ENCODE data around the gene PLPP7. TPM values are rescaled to one million over a fixed set of nuclear protein-coding genes. Genes with fewer than 3 reads are reported as not detected.
"Not testable (repeated sequence)": the region's sequence is repeated elsewhere in the genome, so short reads cannot be mapped to it uniquely, and the experiment has no call there.

Gene PLPP7
- 0.68 and 0.73 TPM in 2 replicates for total RNA-seq
- long read RNA-seq: 0 reads

- no peak for DNase-seq (ENCODE audit: extremely low spot score, unreplicated experiment)
- H3K27ac Mint-ChIP-seq (ENCODE audit: unreplicated experiment): no peak within 1 kb of the TSS
- TF ChIP-seq, protein P1, sequence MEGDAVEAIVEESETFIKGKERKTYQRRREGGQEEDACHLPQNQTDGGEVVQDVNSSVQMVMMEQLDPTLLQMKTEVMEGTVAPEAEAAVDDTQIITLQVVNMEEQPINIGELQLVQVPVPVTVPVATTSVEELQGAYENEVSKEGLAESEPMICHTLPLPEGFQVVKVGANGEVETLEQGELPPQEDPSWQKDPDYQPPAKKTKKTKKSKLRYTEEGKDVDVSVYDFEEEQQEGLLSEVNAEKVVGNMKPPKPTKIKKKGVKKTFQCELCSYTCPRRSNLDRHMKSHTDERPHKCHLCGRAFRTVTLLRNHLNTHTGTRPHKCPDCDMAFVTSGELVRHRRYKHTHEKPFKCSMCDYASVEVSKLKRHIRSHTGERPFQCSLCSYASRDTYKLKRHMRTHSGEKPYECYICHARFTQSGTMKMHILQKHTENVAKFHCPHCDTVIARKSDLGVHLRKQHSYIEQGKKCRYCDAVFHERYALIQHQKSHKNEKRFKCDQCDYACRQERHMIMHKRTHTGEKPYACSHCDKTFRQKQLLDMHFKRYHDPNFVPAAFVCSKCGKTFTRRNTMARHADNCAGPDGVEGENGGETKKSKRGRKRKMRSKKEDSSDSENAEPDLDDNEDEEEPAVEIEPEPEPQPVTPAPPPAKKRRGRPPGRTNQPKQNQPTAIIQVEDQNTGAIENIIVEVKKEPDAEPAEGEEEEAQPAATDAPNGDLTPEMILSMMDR (IDR thresholded peaks at IDR 0.05): no peak
- H3K4me3 Mint-ChIP-seq (ENCODE audit: unreplicated experiment): no peak within 1 kb of the TSS
- no peaks in the 10 kb centered on the region for H3K4me1 Mint-ChIP-seq (ENCODE audit: unreplicated experiment)
- H3K27me3 Mint-ChIP-seq (ENCODE audit: unreplicated experiment): no peaks in the 10 kb centered on the region
- no peaks in the 10 kb centered on the region for H3K9me3 Mint-ChIP-seq (ENCODE audit: unreplicated experiment)
- no peaks in the 10 kb centered on the region for H3K36me3 Mint-ChIP-seq (ENCODE audit: unreplicated experiment)
Observed at GRCh38 chr9:131289301-131290035, at the start of gene PLPP7. TSS of gene PLPP7 (plus strand) at chr9:131289723. CDS start at chr9:131289998, 275 bp downstream.

DNA sequence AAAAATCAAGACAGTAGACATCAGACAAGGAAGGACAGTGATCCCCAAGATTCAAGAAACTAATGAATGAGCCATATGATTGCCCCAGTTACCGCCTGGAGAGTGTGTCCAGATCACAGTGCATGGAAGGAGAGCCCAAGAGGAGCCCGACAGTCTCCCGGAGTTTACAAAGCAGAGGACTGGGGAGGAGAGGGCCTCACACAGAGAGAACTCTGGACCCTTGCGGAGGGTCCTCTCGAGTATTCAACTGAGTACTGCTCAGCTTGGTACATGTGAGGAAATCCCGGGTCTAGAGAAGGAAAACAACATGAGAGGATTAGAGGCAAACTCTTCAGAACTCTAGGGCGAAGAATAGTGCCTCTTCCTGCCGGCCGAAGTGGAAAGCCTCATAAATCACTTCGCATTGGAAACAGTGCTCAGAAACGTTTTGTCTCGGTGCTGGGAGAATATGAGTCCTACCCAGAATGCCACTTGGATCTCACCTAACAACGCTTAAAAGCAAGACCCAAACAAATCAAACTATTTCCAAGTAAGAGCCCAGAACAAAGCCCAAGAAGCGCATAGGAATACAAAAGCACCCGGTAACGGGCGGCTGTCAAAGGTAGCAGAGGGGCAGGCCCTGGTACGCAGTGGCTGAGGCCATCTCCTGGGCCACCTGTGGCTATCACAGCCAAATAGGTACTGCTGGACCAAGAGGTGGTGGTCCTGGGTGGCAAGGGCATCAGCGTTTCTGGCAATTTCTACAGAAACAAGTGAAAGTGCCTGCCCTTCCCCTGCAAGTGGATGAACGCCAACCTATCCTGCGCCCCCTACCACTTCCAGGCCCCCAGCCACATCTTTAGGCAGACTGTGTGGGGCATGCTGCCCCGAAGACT, 49.2 kb upstream of the PLPP7 start:
- Mint-ChIP-seq H3K27me3 (ENCODE audit: unreplicated experiment) (no peaks in the 10 kb centered on the region), H3K4me1 (ENCODE audit: unreplicated experiment) (peaks cover 4% of the 10 kb centered on the region), H3K27ac (ENCODE audit: unreplicated experiment) (no peak overlapping the region), H3K36me3 (ENCODE audit: unreplicated experiment) (no peaks in the 10 kb centered on the region), H3K9me3 (ENCODE audit: unreplicated experiment) (peaks cover 3% of the 10 kb centered on the region), H3K4me3 (ENCODE audit: unreplicated experiment) (no peak overlapping the region)
- no peak for DNase-seq (ENCODE audit: extremely low spot score, unreplicated experiment)
- TF ChIP-seq, protein P1 (IDR thresholded peaks at IDR 0.05): no peak

GRCh38 chr9:131244331-131244730, 45.2 kb upstream of the PLPP7 start:
- not testable (repeated sequence) for H3K4me1 Mint-ChIP-seq (ENCODE audit: unreplicated experiment); H3K9me3 Mint-ChIP-seq (ENCODE audit: unreplicated experiment); H3K27ac Mint-ChIP-seq (ENCODE audit: unreplicated experiment); DNase-seq (ENCODE audit: extremely low spot score, unreplicated experiment); H3K4me3 Mint-ChIP-seq (ENCODE audit: unreplicated experiment); H3K36me3 Mint-ChIP-seq (ENCODE audit: unreplicated experiment)
- peaks cover 17% of the 10 kb centered on the region for H3K27me3 Mint-ChIP-seq (ENCODE audit: unreplicated experiment)

DNA sequence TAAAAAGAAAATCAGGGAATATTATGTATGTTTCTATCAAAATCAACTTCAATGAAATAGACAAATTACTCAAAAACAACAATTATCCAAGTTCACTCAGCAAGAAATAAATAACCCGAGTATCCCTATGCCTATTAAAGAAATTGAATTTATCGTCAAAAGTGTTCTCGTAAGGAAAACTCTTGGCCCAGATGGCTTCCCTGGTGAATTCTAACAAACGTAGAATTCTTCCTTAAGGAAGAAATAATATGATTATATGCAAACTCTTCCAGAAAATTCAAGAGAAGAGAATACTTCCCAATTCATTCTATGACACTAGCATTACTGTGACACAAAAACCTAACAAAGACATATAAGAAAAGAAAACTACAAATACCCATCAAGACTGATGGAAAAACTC, 42.9 kb upstream of the PLPP7 start:
- TF ChIP-seq, protein P1 (IDR thresholded peaks at IDR 0.05): no peak
- H3K27me3 Mint-ChIP-seq (ENCODE audit: unreplicated experiment): peaks cover 17% of the 10 kb centered on the region
- DNase-seq (ENCODE audit: extremely low spot score, unreplicated experiment): no peak
- no peak overlapping the region for H3K27ac Mint-ChIP-seq (ENCODE audit: unreplicated experiment)
- H3K4me3 Mint-ChIP-seq (ENCODE audit: unreplicated experiment): no peak overlapping the region
- H3K9me3 Mint-ChIP-seq (ENCODE audit: unreplicated experiment): peaks cover 3% of the 10 kb centered on the region
- H3K36me3 Mint-ChIP-seq (ENCODE audit: unreplicated experiment): no peaks in the 10 kb centered on the region
- H3K4me1 Mint-ChIP-seq (ENCODE audit: unreplicated experiment): no peaks in the 10 kb centered on the region

- no peak for DNase-seq (ENCODE audit: extremely low spot score, unreplicated experiment)
- H3K36me3 Mint-ChIP-seq (ENCODE audit: unreplicated experiment): no peaks in the 10 kb centered on the region
- no peak overlapping the region for H3K4me3 Mint-ChIP-seq (ENCODE audit: unreplicated experiment)
- no peak overlapping the region for H3K27ac Mint-ChIP-seq (ENCODE audit: unreplicated experiment)
- TF ChIP-seq, protein P1 (IDR thresholded peaks at IDR 0.05): no peak
- peaks cover 8% of the 10 kb centered on the region for H3K4me1 Mint-ChIP-seq (ENCODE audit: unreplicated experiment)
- H3K9me3 Mint-ChIP-seq (ENCODE audit: unreplicated experiment): no peaks in the 10 kb centered on the region
- peaks cover 7% of the 10 kb centered on the region for H3K27me3 Mint-ChIP-seq (ENCODE audit: unreplicated experiment)
Observed at GRCh38 chr9:131252120-131252519, 37.4 kb upstream of the PLPP7 start.
